ENCODE measurements around the gene MEN1. TPM values are rescaled to one million over a fixed set of nuclear protein-coding genes. Genes with fewer than 3 reads are reported as not detected.
A peak's percentile ranks its signal among the peaks of the same experiment; 100 is the strongest.

MEN1 gene
- total and polyA plus RNA-seq, 7 experiments from 2014 or later, result 25.7 to 54.9 (median 38.0) TPM

- peak overlapping the region; percentile 60 for H3K27ac ChIP-seq (ENCODE audit: low read depth, low read length)
- H3K36me3 ChIP-seq (ENCODE audit: control insufficient read depth in 2 of 3, insufficient read depth in 3 of 3, low read length in 3 of 3), result peaks cover 14 to 45% (median 19%) of the 10 kb centered on the region in 3 experiments
- CTCF ChIA-PET, result interaction anchor here (0.5 to 19.1 kb wide), 8 partner anchors 9 to 204 kb away, joined by 3 to 305 read pairs (median 8); partner anchors contain the start of genes RASGRP2 and SF1
- peak overlapping the region; percentile 41 for H3K4me3 ChIP-seq (ENCODE audit: low read length)
- Mint-ChIP-seq H3K36me3 (peaks cover 20 to 46% (median 39%) of the 10 kb centered on the region in 5 donors), H3K4me1 (peaks cover 62 to 92% (median 81%) of the 10 kb centered on the region in 7 donors), H3K27me3 (no peaks in the 10 kb centered on the region), H3K4me3 (peak overlapping the region; percentile 72 to 96 (median 84)), H3K27ac (peak overlapping the region; percentile 87 to 97 (median 92)), H3K9me3 (peaks cover 0 to 9% (median 0%) of the 10 kb centered on the region in 11 donors)
- no peaks in the 10 kb centered on the region for H3K27me3 ChIP-seq (ENCODE audit: control insufficient read depth in 2 of 2, insufficient read depth in 2 of 2, low read length in 2 of 2)
- H3K9me3 ChIP-seq (ENCODE audit: control insufficient read depth in 2 of 3, low read length in 3 of 3), result no peaks in the 10 kb centered on the region
- DNase-seq (peak in 4 of 9 donors; percentile 28 to 48 (median 43)), ATAC-seq (peak; percentile 5)
- POLR2A ChIA-PET, result interaction anchor here (0.6 to 39.7 kb wide), 14 partner anchors 2 to 372 kb away, joined by 3 to 1956 read pairs (median 4); partner anchors contain the start of genes MAP4K2, MEN1, PYGM and RASGRP2
- H3K4me1 ChIP-seq (ENCODE audit: control insufficient read depth in 2 of 2, insufficient read depth in 2 of 2, low read length in 2 of 2), result peaks cover 66 to 90% of the 10 kb centered on the region in 2 donors
- intact Hi-C loops (cut with micrococcal nuclease), result no loop called here
Measured at GRCh38 chr11:64762674-64763525, 47.5 kb downstream of the MEN1 start.

GRCh38 chr11:64762277-64762673 is 48.1 kb downstream of the MEN1 start:
- Mint-ChIP-seq H3K27ac (peak overlapping the region; percentile 87 to 97 (median 92)), H3K4me3 (peak overlapping the region; percentile 59 to 96 (median 84)), H3K36me3 (peaks cover 16 to 40% (median 33%) of the 10 kb centered on the region in 5 donors), H3K9me3 (peaks cover 0 to 9% (median 0%) of the 10 kb centered on the region in 11 donors), H3K4me1 (peaks cover 56 to 92% (median 79%) of the 10 kb centered on the region in 7 donors), H3K27me3 (no peaks in the 10 kb centered on the region)
- Histone ChIP-seq H3K9me3 (ENCODE audit: control insufficient read depth in 2 of 3, low read length in 3 of 3) (no peaks in the 10 kb centered on the region), H3K4me1 (ENCODE audit: control insufficient read depth in 2 of 2, insufficient read depth in 2 of 2, low read length in 2 of 2) (peaks cover 60 to 85% of the 10 kb centered on the region in 2 donors), H3K4me3 (ENCODE audit: low read length) (no peak overlapping the region), H3K27ac (ENCODE audit: low read depth, low read length) (peak overlapping the region; percentile 60), H3K36me3 (ENCODE audit: control insufficient read depth in 2 of 3, insufficient read depth in 3 of 3, low read length in 3 of 3) (peaks cover 8 to 38% (median 13%) of the 10 kb centered on the region in 3 experiments), H3K27me3 (ENCODE audit: control insufficient read depth in 2 of 2, insufficient read depth in 2 of 2, low read length in 2 of 2) (no peaks in the 10 kb centered on the region)
- intact Hi-C loops (cut with micrococcal nuclease), result no loop called here
- peak in 1 of 9 donors; percentile 13 for DNase-seq
- ChIA-PET POLR2A (interaction anchor here (0.6 to 39.7 kb wide), 5 partner anchors 3 to 736 kb away, joined by 3 to 1956 read pairs (median 7); partner anchors contain the start of genes MALAT1, PYGM, RASGRP2 and SF1), CTCF (interaction anchor here (0.5 to 19.1 kb wide), 6 partner anchors 9 to 204 kb away, joined by 4 to 305 read pairs (median 8); partner anchors contain the start of gene RASGRP2)
- ATAC-seq, result no peak

- intact Hi-C loops (cut with micrococcal nuclease), result no loop called here
- peaks cover 51 to 82% (median 69%) of the 10 kb centered on the region in 7 donors for H3K4me1 Mint-ChIP-seq
- Histone ChIP-seq H3K27ac (ENCODE audit: low read depth, low read length) (peak overlapping the region; percentile 49), H3K27me3 (ENCODE audit: control insufficient read depth in 2 of 2, insufficient read depth in 2 of 2, low read length in 2 of 2) (no peaks in the 10 kb centered on the region), H3K4me3 (ENCODE audit: low read length) (no peak overlapping the region), H3K9me3 (ENCODE audit: control insufficient read depth in 2 of 3, low read length in 3 of 3) (no peaks in the 10 kb centered on the region), H3K4me1 (ENCODE audit: control insufficient read depth in 2 of 2, insufficient read depth in 2 of 2, low read length in 2 of 2) (peaks cover 56 to 75% of the 10 kb centered on the region in 2 donors), H3K36me3 (ENCODE audit: control insufficient read depth in 2 of 3, insufficient read depth in 3 of 3, low read length in 3 of 3) (peaks cover 4 to 27% (median 6%) of the 10 kb centered on the region in 3 experiments)
- ATAC-seq, result no peak
- H3K9me3 Mint-ChIP-seq, result peaks cover 0 to 9% (median 0%) of the 10 kb centered on the region in 11 donors
- peaks cover 16 to 32% (median 23%) of the 10 kb centered on the region in 5 donors for H3K36me3 Mint-ChIP-seq
- no peaks in the 10 kb centered on the region for H3K27me3 Mint-ChIP-seq
- peak overlapping the region; percentile 86 to 95 (median 92) for H3K27ac Mint-ChIP-seq
- CTCF ChIA-PET, result interaction anchor here (0.7 to 19.1 kb wide), 5 partner anchors 14 to 555 kb away, joined by 4 to 305 read pairs (median 7); partner anchors contain the start of genes RASGRP2 and SF1
- POLR2A ChIA-PET, result interaction anchor here (0.6 to 39.7 kb wide), 7 partner anchors 4 to 430 kb away, joined by 3 to 1956 read pairs (median 4); partner anchors contain the start of genes PYGM, RASGRP2 and SF1
- peak in 3 of 9 donors; percentile 28 to 46 (median 39) for DNase-seq
- H3K4me3 Mint-ChIP-seq, result peak overlapping the region; percentile 54 to 96 (median 75)
Measured at GRCh38 chr11:64760759-64761420, 49.5 kb downstream of the MEN1 start.

GRCh38 chr11:64759722-64760719 is 50.3 kb downstream of the MEN1 start, which contains the start of gene PYGM:
Gene PYGM, minus strand, starts transcription at chr11:64759974. Its CDS starts 76 bp downstream, at chr11:64759898.
- DNase-seq, result peak in 1 of 9 donors; percentile 24
- H3K27ac ChIP-seq (ENCODE audit: low read depth, low read length), result peak within 1 kb of the TSS; percentile 49
- intact Hi-C loops (cut with micrococcal nuclease), result no loop called here
- ATAC-seq, result no peak
- no peaks in the 10 kb centered on the region for H3K9me3 ChIP-seq (ENCODE audit: control insufficient read depth in 2 of 3, low read length in 3 of 3)
- ChIA-PET CTCF (interaction anchor here (0.9 to 19.1 kb wide), 6 partner anchors 8 to 556 kb away, joined by 3 to 305 read pairs (median 6); partner anchors contain the start of genes RASGRP2 and SF1), POLR2A (interaction anchor here (0.6 to 39.7 kb wide), 7 partner anchors 5 to 430 kb away, joined by 3 to 1956 read pairs (median 4); partner anchors contain the start of genes PYGM, RASGRP2 and SF1)
- H3K4me3 ChIP-seq (ENCODE audit: low read length), result no peak within 1 kb of the TSS
- Mint-ChIP-seq H3K9me3 (peaks cover 0 to 9% (median 0%) of the 10 kb centered on the region in 11 donors), H3K27ac (peak within 1 kb of the TSS; percentile 86 to 95 (median 92)), H3K27me3 (no peaks in the 10 kb centered on the region), H3K4me1 (peaks cover 44 to 74% (median 62%) of the 10 kb centered on the region in 7 donors), H3K4me3 (peak within 1 kb of the TSS; percentile 54 to 96 (median 75)), H3K36me3 (peaks cover 12 to 25% (median 16%) of the 10 kb centered on the region in 5 donors)
- no peaks in the 10 kb centered on the region for H3K27me3 ChIP-seq (ENCODE audit: control insufficient read depth in 2 of 2, insufficient read depth in 2 of 2, low read length in 2 of 2)
- peaks cover 51 to 70% of the 10 kb centered on the region in 2 donors for H3K4me1 ChIP-seq (ENCODE audit: control insufficient read depth in 2 of 2, insufficient read depth in 2 of 2, low read length in 2 of 2)
- peaks cover 0 to 20% (median 4%) of the 10 kb centered on the region in 3 experiments for H3K36me3 ChIP-seq (ENCODE audit: control insufficient read depth in 2 of 3, insufficient read depth in 3 of 3, low read length in 3 of 3)

GRCh38 chr11:64759131-64759721 is 51.1 kb downstream of the MEN1 start:
- Histone ChIP-seq H3K4me1 (ENCODE audit: control insufficient read depth in 2 of 2, insufficient read depth in 2 of 2, low read length in 2 of 2) (peaks cover 43 to 64% of the 10 kb centered on the region in 2 donors), H3K36me3 (ENCODE audit: control insufficient read depth in 2 of 3, insufficient read depth in 3 of 3, low read length in 3 of 3) (peaks cover 0 to 19% (median 0%) of the 10 kb centered on the region in 3 experiments), H3K27ac (ENCODE audit: low read depth, low read length) (peak overlapping the region; percentile 11), H3K4me3 (ENCODE audit: low read length) (no peak overlapping the region), H3K9me3 (ENCODE audit: control insufficient read depth in 2 of 3, low read length in 3 of 3) (no peaks in the 10 kb centered on the region), H3K27me3 (ENCODE audit: control insufficient read depth in 2 of 2, insufficient read depth in 2 of 2, low read length in 2 of 2) (no peaks in the 10 kb centered on the region)
- Mint-ChIP-seq H3K9me3 (peaks cover 0 to 6% (median 0%) of the 10 kb centered on the region in 11 donors), H3K27me3 (no peaks in the 10 kb centered on the region), H3K4me3 (peak overlapping the region in 5 of 10 donors; percentile 41 to 96 (median 54)), H3K4me1 (peaks cover 36 to 66% (median 54%) of the 10 kb centered on the region in 7 donors), H3K27ac (peak overlapping the region; percentile 18 to 94 (median 87)), H3K36me3 (peaks cover 5 to 17% (median 8%) of the 10 kb centered on the region in 5 donors)
- ChIA-PET POLR2A (interaction anchor here (1.2 to 39.7 kb wide), 3 partner anchors 6 to 89 kb away, joined by 3 to 1956 read pairs (median 1956); partner anchors contain the start of genes PYGM, RASGRP2 and SF1), CTCF (interaction anchor here (0.9 to 19.1 kb wide), 3 partner anchors 9 to 25 kb away, joined by 3 to 305 read pairs (median 3); partner anchors contain the start of gene RASGRP2)
- ATAC-seq (no peak), DNase-seq (peak in 1 of 9 donors; percentile 24)
- intact Hi-C loops (cut with micrococcal nuclease), result no loop called here
